Measurements from ENCODE around the gene NCR3LG1. TPM values are rescaled to one million over a fixed set of nuclear protein-coding genes. Genes with fewer than 3 reads are reported as not detected.

Gene NCR3LG1
- total RNA-seq, 1 experiment from 2014 or later: 1.4 TPM

DNA sequence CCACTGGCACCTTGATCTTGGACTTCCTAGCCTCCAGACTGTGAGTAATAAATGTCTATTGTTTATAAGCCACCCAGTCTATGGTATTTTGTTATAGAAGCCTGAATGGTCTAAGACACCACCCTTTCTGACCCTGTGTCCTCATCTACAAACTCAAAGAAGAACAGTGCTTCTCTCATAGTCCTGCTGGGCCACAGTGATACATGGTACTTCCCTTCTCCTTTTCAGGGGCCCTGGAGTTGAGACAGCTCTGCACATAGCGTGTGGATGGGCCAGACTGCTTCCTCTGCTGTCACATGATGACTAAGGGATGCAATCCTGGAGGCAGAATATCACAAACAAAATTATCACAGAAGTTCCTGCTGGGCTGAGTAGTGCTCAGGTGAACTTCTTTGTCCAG lies 31.9 kb downstream of the NCR3LG1 start:
- no peak overlapping the region for H3K18ac ChIP-seq (ENCODE audit: insufficient read length, low read depth, low read length)
- H3K9me3 Mint-ChIP-seq: peaks cover 9 to 12% of the 10 kb centered on the region in 2 experiments; a peak in 4 of 5 replicates
- H2BK15ac ChIP-seq (ENCODE audit: low read depth, low read length): no peak overlapping the region
- H3K27me3 Mint-ChIP-seq (ENCODE audit: low read depth): peaks cover 9% of the 10 kb centered on the region
- TF ChIP-seq, protein P1, sequence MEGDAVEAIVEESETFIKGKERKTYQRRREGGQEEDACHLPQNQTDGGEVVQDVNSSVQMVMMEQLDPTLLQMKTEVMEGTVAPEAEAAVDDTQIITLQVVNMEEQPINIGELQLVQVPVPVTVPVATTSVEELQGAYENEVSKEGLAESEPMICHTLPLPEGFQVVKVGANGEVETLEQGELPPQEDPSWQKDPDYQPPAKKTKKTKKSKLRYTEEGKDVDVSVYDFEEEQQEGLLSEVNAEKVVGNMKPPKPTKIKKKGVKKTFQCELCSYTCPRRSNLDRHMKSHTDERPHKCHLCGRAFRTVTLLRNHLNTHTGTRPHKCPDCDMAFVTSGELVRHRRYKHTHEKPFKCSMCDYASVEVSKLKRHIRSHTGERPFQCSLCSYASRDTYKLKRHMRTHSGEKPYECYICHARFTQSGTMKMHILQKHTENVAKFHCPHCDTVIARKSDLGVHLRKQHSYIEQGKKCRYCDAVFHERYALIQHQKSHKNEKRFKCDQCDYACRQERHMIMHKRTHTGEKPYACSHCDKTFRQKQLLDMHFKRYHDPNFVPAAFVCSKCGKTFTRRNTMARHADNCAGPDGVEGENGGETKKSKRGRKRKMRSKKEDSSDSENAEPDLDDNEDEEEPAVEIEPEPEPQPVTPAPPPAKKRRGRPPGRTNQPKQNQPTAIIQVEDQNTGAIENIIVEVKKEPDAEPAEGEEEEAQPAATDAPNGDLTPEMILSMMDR (conservative IDR thresholded peaks at IDR 0.05): no peak
- H3K27me3 ChIP-seq (ENCODE audit: insufficient read depth, low read length): no peaks in the 10 kb centered on the region
- H3K9me3 ChIP-seq (ENCODE audit: control insufficient read depth, low read depth, low read length): peaks cover 11% of the 10 kb centered on the region
- no peak overlapping the region for H3K4ac ChIP-seq (ENCODE audit: low read depth, low read length)
- H3K4me1 Mint-ChIP-seq: peaks cover 3 to 8% of the 10 kb centered on the region in 2 experiments; a peak in 3 of 4 replicates
- no peaks in the 10 kb centered on the region for H3K23me2 ChIP-seq (ENCODE audit: insufficient read length, low read depth, low read length, poor library complexity, severe bottlenecking)
- no peak overlapping the region for H2AFZ ChIP-seq (ENCODE audit: low read length)
- no peaks in the 10 kb centered on the region for H3K4me1 ChIP-seq (ENCODE audit: insufficient read depth, low read length)
- H3K56ac ChIP-seq (ENCODE audit: insufficient read length, low read depth, low read length): no peak overlapping the region
- no peaks in the 10 kb centered on the region for H3K79me2 ChIP-seq (ENCODE audit: insufficient read depth, low read length)
- no peak overlapping the region for H3K4me2 ChIP-seq (ENCODE audit: insufficient read depth, insufficient read length, low read length)
- peaks cover 11 to 17% (median 15%) of the 10 kb centered on the region in 3 experiments; a peak in 6 of 7 replicates for H3K36me3 Mint-ChIP-seq (ENCODE audit: insufficient read depth in 1 of 3, low read depth in 3 of 3)
- no peak overlapping the region for H3K27ac ChIP-seq (ENCODE audit: insufficient read length, low read depth, low read length)
- H2BK20ac ChIP-seq (ENCODE audit: low read depth, low read length, poor library complexity, severe bottlenecking): no peak overlapping the region
- no peaks in the 10 kb centered on the region for H3K79me1 ChIP-seq (ENCODE audit: insufficient read depth, low read depth, low read length, poor library complexity, severe bottlenecking)
- no peak overlapping the region for H2BK12ac ChIP-seq (ENCODE audit: insufficient read length, low read depth, low read length)
- no peak overlapping the region for H3K23ac ChIP-seq (ENCODE audit: insufficient read length, low read depth, low read length)
- H4K20me1 ChIP-seq (ENCODE audit: control insufficient read depth, insufficient read depth, insufficient read length): peaks cover 3% of the 10 kb centered on the region
- no peak overlapping the region for H2BK5ac ChIP-seq (ENCODE audit: insufficient read length, low read length)
- H3K9ac ChIP-seq (ENCODE audit: extremely low read depth, insufficient read length, low read length): no peak overlapping the region
- H3T11ph ChIP-seq (ENCODE audit: low read length): no peak overlapping the region
- H2BK120ac ChIP-seq (ENCODE audit: low read depth, low read length, poor library complexity, severe bottlenecking): no peak overlapping the region
- H4K8ac ChIP-seq (replicated peaks; ENCODE audit: insufficient read length, low read depth, low read length): no peak overlapping the region
- no peak overlapping the region for H2AK5ac ChIP-seq (ENCODE audit: insufficient read length, low read length)
- no peak overlapping the region for H3K14ac ChIP-seq (ENCODE audit: insufficient read depth, low read length)
- no peak for DNase-seq
- no peak overlapping the region for H4K5ac ChIP-seq (ENCODE audit: insufficient read length, low read depth, low read length)
- H3K4me3 Mint-ChIP-seq: no peak overlapping the region
- WGBS (ENCODE audit: extremely low coverage, insufficient read length, low lambda C conversion rate): no CpG with 5 or more reads among the region's 1 CpG
- H4K91ac ChIP-seq (ENCODE audit: insufficient read length, low read depth, low read length): no peak overlapping the region
- no peak overlapping the region; a peak in 1 of 7 replicates for H3K27ac Mint-ChIP-seq
